ENCODE data around the gene MED12L. TPM values are rescaled to one million over a fixed set of nuclear protein-coding genes. Genes with fewer than 3 reads are reported as not detected.

The MED12L gene
- total RNA-seq, 1 experiment from 2014 or later, result 14.9 TPM

GRCh38 chr3:151483488-151483887, 398.0 kb downstream of the MED12L start:
- Histone ChIP-seq H2BK12ac (ENCODE audit: insufficient read length, low read depth, low read length) (no peak overlapping the region), H3K79me1 (ENCODE audit: insufficient read depth, low read depth, low read length, poor library complexity, severe bottlenecking) (no peaks in the 10 kb centered on the region), H3K4me1 (ENCODE audit: insufficient read depth, low read length) (no peaks in the 10 kb centered on the region), H3K18ac (ENCODE audit: insufficient read length, low read depth, low read length) (no peak overlapping the region), H3K14ac (ENCODE audit: insufficient read depth, low read length) (no peak overlapping the region), H2BK120ac (ENCODE audit: low read depth, low read length, poor library complexity, severe bottlenecking) (no peak overlapping the region), H3K4ac (ENCODE audit: low read depth, low read length) (no peak overlapping the region), H2AFZ (ENCODE audit: low read length) (no peak overlapping the region), H2BK5ac (ENCODE audit: insufficient read length, low read length) (no peak overlapping the region), H3K9ac (ENCODE audit: extremely low read depth, insufficient read length, low read length) (no peak overlapping the region), H3K56ac (ENCODE audit: insufficient read length, low read depth, low read length) (no peak overlapping the region), H3T11ph (ENCODE audit: low read length) (no peak overlapping the region), H4K20me1 (ENCODE audit: control insufficient read depth, insufficient read depth, insufficient read length) (no peaks in the 10 kb centered on the region), H3K4me2 (ENCODE audit: insufficient read depth, insufficient read length, low read length) (no peak overlapping the region), H4K8ac (replicated peaks; ENCODE audit: insufficient read length, low read depth, low read length) (no peak overlapping the region), H2AK5ac (ENCODE audit: insufficient read length, low read length) (no peak overlapping the region), H3K23me2 (ENCODE audit: insufficient read length, low read depth, low read length, poor library complexity, severe bottlenecking) (no peaks in the 10 kb centered on the region), H3K27me3 (ENCODE audit: insufficient read depth, low read length) (no peaks in the 10 kb centered on the region), H3K79me2 (ENCODE audit: insufficient read depth, low read length) (no peaks in the 10 kb centered on the region), H4K91ac (ENCODE audit: insufficient read length, low read depth, low read length) (no peak overlapping the region), H2BK15ac (ENCODE audit: low read depth, low read length) (no peak overlapping the region), H3K23ac (ENCODE audit: insufficient read length, low read depth, low read length) (no peak overlapping the region), H4K5ac (ENCODE audit: insufficient read length, low read depth, low read length) (no peak overlapping the region), H3K27ac (ENCODE audit: insufficient read length, low read depth, low read length) (no peak overlapping the region), H3K9me3 (ENCODE audit: control insufficient read depth, low read depth, low read length) (no peaks in the 10 kb centered on the region), H2BK20ac (ENCODE audit: low read depth, low read length, poor library complexity, severe bottlenecking) (no peak overlapping the region)
- no peak for TF ChIP-seq CTCF (conservative IDR thresholded peaks at IDR 0.05)
- peaks cover 0 to 4% (median 0%) of the 10 kb centered on the region in 3 experiments; a peak in 2 of 7 replicates for H3K36me3 Mint-ChIP-seq (ENCODE audit: insufficient read depth in 1 of 3, low read depth in 3 of 3)
- H3K9me3 Mint-ChIP-seq, result peaks cover 0 to 3% of the 10 kb centered on the region in 2 experiments; a peak in 3 of 5 replicates
- H3K27me3 Mint-ChIP-seq (ENCODE audit: low read depth), result no peaks in the 10 kb centered on the region
- peaks cover 2 to 5% of the 10 kb centered on the region in 2 experiments for H3K4me1 Mint-ChIP-seq
- DNase-seq, result no peak
- no peak overlapping the region for H3K4me3 Mint-ChIP-seq
- H3K27ac Mint-ChIP-seq, result no peak overlapping the region; a peak in 1 of 7 replicates
- WGBS (ENCODE audit: extremely low coverage, insufficient read length, low lambda C conversion rate), result no CpG with 5 or more reads among the region's 1 CpG

All from H9 (cell line).